Measurements from ENCODE around the gene CEACAM1.
"Not testable (repeated sequence)": the region's sequence is repeated elsewhere in the genome, so short reads cannot be mapped to it uniquely, and the experiment has no call there.

CEACAM1 gene

DNA sequence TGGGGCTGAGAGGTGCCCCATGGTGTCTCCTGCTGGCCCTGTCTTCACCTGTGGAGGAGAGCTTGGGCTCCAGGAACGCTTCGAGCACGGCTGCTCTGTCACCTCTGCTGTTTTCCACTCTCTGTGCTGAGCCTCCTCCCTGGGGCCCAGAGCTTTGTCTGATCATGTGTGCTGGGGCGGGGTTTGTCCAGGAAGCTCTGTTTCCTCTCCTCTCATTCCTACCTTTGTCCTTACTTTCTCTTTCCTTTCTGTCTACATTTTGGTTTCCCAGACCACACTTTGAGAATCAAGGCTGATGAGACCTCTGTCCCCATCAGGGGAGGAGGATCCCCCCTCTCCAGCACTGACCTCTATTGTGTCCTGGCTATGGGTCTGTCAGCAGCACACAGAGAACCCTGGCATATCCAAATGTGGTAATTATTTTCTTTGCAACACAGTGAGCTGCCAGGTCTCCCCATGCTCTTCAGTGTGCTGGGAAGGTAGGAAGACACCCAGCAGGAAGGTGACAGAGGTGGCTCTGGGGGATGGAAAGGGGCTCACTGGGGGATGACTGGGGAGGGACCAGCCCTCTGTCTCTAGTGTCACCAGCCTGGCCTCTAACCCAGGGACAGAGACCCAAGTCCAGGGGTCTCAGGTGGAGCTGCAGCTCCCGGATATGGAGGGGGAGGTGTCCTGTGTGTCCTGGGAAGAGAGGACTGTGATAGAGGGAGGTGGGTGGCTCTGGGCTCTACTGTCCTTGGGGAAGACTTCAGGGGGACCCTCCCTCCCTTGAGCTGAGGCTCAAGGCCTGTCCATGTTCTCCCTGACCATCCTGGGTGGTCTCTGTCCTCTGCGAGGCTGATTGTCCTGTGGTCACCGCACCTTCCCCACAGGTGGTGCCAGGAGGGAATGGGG lies at the start of gene CEACAM1:
Gene CEACAM1, minus strand, starts transcription at position 128 of the 894 bp plus-strand sequence. Its CDS starts 107 bp downstream, at position 21.
- DNase-seq: peak in 2 of 3 donors; percentile 39 to 56

DNA sequence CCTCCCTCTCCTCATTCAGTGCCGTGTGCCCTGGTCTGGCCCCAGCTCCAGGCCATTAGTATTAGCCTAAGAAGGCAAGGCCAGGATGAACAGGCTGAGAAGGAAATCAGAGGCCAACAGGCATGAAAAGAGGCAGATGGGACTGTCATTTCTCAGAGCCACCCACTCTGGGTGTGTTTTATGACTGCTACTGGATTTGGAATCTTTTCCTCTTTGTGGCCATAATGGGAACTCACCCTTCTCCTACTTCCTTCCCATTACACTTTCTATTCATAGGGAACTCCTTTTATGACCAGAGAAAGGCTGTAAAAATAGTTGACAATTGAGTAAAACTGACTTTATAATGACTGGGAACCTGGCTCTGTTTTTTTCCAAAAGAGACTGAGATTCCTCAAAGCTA lies 48.7 kb upstream of the CEACAM1 start:
- peak; percentile 48 to 68 (median 64) for DNase-seq

DNA sequence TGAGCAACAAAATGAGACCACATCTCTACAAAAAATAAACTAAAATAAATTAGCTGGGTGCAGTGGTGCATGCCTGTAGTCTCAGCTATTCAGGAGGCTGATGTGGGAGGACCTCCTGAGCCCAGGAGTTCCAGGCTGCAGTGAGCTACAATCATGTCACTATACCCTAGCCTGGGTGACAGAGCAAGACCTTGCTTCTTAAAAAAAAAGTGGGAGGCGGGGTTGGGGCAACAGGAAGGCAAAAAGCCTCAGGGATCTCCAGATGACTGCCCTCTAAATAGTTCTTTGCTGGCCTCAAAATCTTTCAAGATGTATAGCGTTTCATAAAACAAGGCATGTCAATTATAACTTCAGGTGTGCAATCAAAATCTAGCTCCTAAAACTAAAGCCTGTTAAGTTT lies 48.0 kb upstream of the CEACAM1 start:
- no peak for DNase-seq

DNA sequence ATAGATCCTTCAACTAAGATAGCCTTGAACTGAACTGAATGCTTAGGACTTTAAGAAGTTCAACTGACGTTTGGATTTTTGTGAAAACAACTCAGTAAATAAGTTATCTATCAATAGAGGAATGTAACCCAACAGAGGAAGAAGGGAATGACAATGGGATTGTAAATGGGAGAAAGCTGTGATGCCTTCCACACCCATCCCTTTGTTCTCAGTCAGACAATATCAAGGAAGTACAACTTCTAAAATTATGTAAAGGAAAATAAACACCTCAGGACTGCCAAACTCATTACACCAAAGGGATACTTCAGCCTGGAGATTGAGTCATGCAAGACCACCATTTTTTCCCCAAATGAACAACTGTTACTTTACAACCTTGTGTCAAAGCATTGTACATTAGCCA lies 45.4 kb upstream of the CEACAM1 start:
- no peak for DNase-seq

DNA sequence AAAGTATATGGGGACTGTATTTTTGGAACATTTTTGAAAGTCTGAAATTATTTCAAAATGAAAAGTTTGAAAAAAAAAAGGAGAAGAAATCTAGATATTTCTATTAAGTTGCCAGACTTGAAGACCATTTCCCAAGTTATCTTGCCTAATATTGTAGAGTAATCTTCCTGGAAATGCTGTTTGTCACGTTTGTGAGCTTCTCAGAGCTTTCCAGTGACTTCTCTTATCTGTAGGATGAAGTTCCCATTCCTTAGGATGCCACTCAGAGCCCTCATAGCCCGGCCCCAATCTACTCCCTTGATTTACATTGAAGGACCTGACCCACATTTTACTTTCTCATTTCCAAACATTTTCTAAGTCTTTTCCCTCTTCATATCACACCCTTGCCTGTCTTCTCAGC lies 42.8 kb upstream of the CEACAM1 start:
- DNase-seq: peak in 2 of 3 donors; percentile 34 to 39

DNA sequence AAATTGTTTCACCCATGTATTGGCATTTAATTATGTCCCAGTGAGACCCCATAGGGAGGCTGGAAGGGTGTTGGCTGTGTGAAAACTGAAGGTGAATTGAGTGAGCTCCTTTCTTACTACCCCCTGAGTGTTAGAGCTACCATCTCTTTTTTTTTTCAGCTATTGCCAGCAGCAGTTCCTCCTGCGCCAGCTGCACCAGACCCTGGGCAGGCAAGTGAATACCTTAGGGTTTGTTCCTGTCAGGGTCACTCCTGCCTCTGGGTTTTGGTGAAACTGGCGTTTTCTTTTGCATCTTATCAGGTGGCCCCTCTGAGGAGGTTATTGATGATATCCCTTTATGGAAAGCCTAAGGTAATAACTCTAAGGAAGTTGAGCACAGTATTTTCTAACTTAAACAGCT lies 40.9 kb upstream of the CEACAM1 start:
- no peak for DNase-seq

DNA sequence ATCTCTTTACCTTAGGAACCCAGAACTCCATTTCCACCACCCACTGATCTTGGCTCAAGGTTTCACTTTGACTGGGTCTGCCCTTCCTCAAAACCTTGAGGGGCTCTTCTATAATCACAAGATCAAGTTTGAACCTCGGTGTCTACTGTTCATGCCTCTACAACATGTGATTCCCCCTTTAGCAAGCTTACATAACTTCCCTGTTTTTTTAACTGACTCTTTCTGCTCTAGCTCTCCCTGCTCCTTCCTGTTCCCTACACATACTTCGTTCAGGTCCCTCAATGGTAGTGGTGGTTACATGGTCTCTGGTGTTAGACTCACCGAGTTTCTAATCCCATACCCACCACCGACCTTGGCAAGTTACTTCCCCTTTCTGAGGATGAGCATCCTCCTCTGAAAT lies 39.7 kb upstream of the CEACAM1 start:
- peak; percentile 43 to 59 (median 53) for DNase-seq

DNA sequence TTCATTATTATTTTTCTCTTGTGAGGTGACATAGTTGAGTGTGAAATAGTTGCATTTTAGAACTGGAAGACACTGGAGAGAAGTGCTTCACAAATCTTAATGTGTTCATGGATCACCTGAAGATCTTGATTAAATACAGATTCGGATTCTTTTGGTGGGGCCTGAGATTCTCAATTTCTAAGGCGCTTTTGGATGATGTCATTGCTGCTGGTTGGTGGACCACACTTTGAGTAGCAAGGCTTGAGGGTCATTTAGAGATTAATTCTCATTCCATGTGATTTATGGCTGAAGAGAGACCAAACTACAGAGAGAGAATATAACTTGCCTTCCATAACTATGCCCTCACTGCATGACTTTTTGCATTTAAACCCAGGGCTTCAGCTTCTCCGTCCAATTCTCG lies 39.3 kb upstream of the CEACAM1 start:
- DNase-seq: no peak

DNA sequence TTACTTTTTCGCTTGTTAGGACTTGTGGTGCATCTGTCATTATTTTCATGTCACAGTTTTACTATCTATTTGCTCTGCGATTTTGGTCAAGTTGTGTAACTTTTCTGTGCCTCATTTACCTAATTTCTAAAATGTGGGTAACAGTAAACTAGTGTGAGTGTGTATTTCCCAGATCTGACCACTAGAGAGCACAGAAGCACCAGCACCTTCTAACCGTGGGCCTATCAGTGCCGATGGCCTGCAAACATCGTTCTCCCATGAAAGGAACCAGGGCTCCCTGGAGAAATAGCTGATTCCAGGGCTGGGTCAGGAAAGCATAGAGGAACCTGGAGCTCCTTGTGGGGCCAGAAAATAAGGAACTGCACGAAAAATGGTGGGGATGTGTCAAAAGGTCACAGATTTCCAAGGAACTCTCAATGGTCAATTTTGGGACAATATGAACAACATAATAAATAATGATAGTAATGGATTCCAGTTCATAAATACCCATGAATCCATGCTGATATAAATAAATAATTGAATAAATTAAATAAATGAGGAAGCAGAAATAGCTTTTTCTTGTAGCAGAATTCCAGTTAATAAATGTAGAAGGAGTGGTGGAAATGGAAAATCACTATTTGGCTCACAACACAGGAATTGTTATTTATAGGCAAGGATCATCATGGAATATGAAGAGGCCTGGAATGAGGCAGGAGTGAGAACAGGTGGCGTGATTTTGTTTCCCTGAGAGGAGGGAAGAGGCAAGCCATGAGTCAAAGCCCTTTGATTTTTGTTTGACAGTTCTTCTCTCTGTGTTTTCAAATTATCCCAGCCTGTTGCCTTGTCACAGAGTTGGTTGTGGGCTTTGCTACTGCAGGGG lies 35.3 kb upstream of the CEACAM1 start:
- DNase-seq: peak; percentile 70 to 73 (median 71)

DNA sequence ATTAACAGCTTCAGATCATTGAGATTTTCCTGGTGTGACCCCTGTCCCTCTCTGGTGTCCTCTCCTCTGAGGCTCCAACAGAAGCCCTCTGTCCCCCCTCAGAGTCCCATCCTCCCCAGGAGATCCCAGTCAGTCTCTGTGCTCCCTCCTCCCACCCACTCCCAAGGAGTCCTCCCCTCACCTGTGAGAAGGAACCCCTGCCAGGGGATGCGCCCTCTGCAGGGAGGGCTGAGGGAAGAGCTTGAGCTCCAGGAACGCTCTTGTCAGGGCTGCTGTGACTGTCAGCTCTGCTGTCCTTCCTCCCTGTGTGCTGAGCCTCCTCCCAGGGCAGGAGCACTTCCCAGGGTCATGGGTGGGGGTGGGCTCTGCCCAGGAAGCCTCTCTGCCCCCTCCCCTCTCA lies 33.2 kb upstream of the CEACAM1 start:
- no peak for DNase-seq

DNA sequence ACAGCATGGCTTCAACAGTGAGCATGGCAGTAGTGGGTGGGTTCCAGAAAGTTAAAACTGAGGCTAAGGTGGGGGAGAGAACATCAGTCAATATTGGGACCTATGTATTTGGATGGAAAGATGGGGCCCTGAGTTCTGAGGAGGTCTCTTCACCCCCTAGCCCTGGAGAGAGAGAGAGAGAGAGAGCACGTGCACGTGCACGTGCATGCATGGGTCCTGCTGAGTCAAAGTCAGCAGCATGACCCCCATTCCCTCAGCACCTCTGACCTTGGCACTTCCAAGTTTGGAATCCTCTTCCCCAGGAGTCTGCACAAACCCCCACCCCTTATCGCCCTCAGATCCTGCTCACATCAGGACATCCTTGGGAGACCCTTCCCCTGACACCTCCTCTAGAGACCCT lies 32.5 kb upstream of the CEACAM1 start:
- DNase-seq: no peak

DNA sequence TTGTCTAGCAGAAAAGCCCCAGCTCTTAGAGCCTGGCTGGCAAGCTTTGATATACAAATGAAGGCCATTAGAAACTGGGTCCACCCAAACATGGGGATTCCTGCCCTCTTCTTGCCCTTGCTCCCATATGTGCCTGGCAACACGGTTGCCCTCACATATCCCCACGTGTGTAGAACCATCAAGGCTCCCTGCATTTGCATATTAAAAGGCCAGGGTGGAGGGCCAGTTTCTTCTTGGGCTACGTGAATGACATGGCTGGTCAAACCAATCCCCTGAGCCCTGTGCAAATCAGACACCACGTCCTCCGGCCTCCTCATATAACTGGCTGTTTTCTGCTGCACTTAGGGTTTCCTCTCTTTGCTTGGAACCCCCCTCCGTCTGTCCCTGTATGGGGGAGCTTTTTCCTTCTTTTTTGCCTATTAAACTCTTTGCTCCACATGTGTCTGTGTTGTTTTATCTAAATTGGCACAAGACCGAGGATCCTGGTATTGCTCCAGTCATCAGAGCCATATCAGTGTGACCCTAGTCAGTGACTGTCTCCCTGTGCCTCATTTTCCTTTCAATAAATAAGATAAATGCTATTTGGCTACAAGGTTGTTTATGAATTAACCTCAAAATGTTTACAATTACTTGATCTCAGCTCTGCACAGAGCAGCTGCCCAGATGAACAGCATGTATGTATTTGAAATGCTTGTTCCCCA lies 30.3 kb upstream of the CEACAM1 start:
- DNase-seq: no peak

DNA sequence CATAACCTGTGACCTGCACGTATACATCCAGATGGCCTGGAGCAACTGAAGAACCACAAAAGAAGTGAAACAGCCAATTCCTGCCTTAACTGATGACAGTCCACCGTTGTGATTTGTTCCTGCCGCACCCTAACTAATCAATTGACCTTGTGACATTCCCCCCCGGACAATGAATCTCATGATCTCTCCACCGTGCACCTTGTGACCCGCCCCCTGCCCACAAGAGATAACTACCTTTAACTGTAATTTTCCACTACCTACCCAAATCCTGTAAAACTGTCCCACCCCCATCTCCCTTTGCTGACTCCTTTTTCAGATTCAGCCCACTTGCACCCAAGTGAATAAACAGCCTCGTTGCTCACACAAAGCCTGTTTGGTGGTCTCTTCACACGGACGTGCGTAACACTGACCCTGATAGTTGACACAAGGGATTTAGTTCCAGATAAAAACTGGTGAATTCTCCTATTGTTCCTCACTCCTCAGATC lies 29.1 kb upstream of the CEACAM1 start:
- not testable (repeated sequence) for DNase-seq

DNA sequence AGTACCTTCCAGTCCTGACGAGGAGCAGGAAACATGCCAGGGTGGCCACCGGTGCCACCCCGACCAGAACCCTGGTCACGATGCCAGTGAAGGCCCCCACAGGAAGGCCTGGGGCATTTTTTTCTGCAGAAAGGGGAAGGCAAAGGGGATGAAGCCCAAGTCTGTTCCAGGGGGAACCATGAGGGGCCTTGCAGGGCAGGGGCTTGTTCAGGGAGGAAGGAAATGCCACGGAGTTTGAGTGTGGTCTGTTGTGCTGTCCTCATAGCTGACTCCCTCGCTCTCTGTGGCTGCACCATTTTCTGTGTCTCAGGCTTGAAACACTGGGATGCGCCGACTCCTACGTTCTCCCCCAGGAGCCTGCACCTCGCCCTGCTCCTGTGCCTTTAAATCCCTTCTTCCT lies 27.5 kb upstream of the CEACAM1 start:
- no peak for DNase-seq

DNA sequence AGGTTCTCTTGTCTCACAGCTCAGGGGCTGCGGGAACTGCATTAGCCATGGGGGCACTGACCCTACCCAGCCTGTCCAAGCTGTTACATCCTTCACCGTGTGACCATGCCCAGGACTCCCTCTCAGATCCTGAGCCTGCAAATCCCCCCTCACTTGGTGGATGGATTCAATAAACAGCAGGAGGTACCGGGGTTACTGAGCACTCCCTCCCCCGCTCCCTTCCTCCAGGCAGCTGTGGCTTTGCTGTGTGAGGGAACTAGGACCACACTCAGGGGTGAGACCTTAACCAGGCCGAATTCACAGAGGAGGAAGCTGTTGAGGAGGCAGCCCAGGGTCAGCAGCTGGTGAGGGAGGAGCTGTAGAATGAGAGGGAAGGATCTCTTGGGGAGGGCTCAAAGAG lies 27.0 kb upstream of the CEACAM1 start:
- DNase-seq: peak; percentile 38 to 53 (median 47)

DNA sequence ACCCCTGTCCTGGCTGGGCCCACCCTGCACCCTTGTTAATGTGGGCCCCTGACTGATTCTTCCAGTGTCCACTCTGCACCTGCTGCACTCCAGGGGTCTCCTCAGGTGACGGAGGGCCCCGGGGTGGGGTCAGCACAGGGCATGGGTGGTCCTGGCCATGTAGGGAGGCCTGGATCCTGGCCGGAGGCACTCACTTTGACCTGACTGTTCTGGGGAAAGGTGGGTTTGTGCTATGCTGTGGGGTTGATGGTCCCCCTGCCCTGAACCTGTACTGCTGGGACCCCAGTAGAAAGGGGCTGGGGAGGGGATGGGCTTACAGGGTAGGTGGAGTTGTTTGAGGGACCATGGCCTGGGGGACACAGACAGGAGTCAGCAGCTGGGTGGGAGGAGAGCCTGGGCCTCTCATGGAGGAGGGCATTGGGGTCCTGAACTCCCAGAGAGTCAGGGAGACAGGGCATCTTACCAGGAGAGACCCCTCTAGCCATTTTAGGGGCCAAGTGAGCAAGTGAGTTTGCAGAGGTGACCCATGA lies 25.8 kb upstream of the CEACAM1 start:
- DNase-seq: no peak

DNA sequence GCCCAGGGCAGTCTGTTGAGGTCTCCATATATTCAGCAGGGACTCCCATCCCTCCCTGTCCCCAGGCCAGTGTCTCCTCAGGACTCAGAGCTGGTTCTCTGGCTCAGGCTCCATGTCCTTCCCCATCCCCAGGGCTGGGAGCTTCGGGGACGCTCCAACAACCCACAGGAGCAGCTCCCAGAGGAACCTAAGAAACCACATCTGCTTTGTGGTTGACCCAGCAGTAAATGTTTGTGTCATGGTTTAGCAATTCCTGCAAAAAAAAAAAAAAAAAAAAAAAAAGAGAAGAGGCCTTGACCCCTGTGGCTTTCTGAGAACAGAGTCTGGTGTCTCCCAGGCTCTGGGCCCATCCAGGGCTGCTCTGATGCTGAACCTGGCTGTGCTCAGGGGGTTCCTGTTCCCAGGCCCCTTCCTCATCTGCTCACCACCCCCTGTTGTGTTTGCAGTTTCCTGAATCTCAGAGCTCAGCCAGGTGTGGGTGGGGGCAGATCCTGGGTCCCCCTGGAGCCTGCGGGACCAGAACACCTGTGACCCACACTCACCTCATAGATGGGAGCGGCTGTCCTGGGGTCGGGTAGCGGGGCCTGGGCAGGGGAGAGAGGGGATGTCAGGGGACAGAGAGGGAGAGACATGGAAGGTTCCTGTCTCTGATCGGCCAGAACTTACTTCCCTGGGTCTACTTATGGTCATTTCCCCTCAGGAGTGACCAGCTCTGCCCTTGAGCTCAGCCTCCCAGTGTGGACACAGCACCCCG lies 25.2 kb upstream of the CEACAM1 start:
- DNase-seq: peak; percentile 87 to 91 (median 89)

DNA sequence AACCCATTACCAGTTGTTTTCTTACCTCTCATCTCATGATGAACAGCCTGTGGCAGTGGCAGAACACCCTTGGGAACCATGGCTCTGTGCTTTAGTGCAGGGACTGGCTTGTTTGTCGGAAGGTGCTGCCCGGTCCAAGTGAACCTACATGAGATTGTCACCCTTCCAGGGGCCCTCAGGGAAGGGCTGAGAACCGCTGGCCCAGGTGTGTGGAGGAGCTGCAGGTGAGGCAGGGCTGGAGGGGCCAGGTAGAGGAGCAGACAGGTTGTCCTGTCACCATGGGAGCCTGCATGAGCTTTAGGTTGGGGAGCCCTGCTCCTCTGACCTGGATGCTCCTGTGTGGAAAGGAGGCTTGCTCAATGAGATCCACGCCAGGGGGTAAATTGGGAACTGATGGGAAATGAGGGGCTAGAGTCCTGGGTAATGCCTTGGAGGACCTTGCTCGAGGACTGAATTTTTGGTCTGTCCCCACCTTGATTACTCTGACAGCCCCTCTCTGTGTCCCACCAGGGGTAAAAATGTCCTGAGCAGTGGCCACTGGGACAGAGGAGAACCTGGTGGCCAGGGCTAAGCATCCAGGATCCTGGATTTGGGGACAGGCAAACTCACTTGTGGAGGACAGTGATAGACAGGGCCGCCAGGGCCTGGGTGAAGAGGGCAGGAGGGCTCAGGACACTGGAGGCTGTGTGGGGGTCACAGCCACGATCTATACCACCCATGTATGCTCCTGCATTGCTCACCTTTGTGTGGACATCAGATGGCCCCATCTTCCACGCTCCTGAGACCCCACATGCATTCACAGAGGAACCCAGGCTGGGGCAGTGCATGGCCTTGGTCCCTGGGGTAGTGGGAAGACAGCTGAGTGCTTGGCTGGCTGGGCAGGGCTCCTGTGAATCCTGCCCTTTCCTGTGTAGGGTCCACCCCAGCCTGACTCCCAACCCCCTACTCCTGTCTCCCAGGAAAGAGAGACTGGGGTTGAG lies 24.1 kb upstream of the CEACAM1 start:
- no peak for DNase-seq

DNA sequence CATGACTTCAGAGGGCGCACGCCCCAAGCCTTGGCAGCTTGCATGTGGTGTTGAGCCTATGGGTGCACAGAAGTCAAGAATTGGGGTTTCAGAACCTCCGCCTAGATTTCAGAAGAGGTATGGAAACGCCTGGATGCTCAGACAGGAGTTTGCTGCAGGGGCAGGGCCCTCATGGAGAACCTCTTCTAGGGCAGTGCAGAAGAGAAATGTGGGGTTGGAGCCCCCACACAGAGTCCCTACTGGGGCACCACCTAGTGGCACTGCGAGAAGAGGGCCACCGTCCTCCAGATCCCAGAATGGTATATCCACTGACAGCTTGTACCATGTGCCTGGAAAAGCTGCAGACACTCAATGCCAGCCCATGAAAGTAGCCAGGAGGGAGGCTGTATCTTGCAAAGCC lies 22.2 kb upstream of the CEACAM1 start:
- not testable (repeated sequence) for DNase-seq

DNA sequence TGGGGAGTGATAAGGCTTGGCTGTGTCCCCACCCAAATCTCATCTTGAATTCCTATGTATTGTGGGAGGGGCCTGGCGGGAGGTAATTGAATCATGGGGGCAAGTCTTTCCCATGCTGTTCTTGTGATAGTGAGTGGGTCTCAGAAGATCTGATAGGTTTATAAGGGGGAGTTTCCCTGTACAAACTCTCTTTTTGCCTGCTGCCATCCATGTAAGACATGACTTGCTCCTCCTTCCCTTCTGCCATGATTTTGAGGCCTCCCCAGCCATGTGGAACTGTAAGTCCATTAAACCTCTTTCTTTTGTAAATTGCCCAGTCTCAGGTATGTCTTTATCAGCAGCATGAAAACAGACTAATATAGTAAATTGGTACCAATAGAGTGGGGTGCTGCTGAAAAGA lies 20.8 kb upstream of the CEACAM1 start:
- not testable (repeated sequence) for DNase-seq

DNA sequence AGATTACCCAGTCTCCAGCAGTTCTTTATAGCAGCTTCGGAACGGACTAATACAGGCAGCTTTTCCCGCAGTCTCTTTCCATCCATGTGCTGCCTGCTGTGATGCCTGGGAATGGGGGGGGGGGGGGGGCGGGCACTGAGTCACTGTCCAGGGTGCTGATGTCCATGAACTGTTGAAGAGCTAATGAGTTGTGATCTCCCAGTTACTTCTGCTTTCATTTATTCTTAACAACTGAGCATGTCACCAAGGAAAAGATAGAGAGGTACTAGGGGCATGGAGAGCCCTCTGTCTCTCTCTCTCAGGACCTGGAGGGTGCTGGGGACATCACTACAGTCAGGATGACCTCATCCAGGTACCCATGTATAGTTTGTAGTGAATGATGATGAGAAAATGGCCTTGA lies 20.3 kb upstream of the CEACAM1 start:
- no peak for DNase-seq

Measured in suppressor macrophage treated with lipopolysaccharide for 1 hour (primary cell).